ENCODE measurements around the gene ATG4A.

ATG4A gene

GRCh38 chrX:108091264-108091877, at the start of gene ATG4A, which contains the start of gene PSMD10:
Gene ATG4A, plus strand, starts transcription at chrX:108091778. Its CDS starts 49 bp downstream, at chrX:108091827.
Gene PSMD10, minus strand, starts transcription at chrX:108091542. Its CDS starts 22 bp downstream, at chrX:108091520.
- DNase-seq (ENCODE audit: low read depth) = peak; percentile 83

- DNase-seq (ENCODE audit: low read depth) = no peak
These were observed 46.9 kb upstream of the ATG4A start, which contains the start of gene VSIG1 for GRCh38 chrX:108044554-108045256. Gene VSIG1, plus strand, starts transcription at chrX:108045065. Its CDS starts 66 bp downstream, at chrX:108045131.

GRCh38 chrX:108049649-108050048, 41.9 kb upstream of the ATG4A start:
- no peak for DNase-seq (ENCODE audit: low read depth)

- DNase-seq (ENCODE audit: low read depth) = no peak
These were observed 38.4 kb upstream of the ATG4A start for GRCh38 chrX:108053218-108053617.

GRCh38 chrX:108055546-108055945, 36.0 kb upstream of the ATG4A start:
- DNase-seq (ENCODE audit: low read depth) = no peak

GRCh38 chrX:108059801-108060200, 31.8 kb upstream of the ATG4A start:
- no peak for DNase-seq (ENCODE audit: low read depth)

- DNase-seq (ENCODE audit: low read depth) = no peak
These were observed 27.6 kb upstream of the ATG4A start for GRCh38 chrX:108064001-108064400.

- DNase-seq (ENCODE audit: low read depth) = no peak
These were observed 27.0 kb upstream of the ATG4A start for GRCh38 chrX:108064613-108065012.

- no peak for DNase-seq (ENCODE audit: low read depth)
These were observed 23.5 kb upstream of the ATG4A start for GRCh38 chrX:108068121-108068520.

GRCh38 chrX:108070891-108071290, 20.7 kb upstream of the ATG4A start:
- no peak for DNase-seq (ENCODE audit: low read depth)

- no peak for DNase-seq (ENCODE audit: low read depth)
These were observed 20.0 kb upstream of the ATG4A start for GRCh38 chrX:108071578-108071977.

- DNase-seq (ENCODE audit: low read depth) = peak; percentile 39
These were observed 18.8 kb upstream of the ATG4A start for GRCh38 chrX:108072746-108073145.

- DNase-seq (ENCODE audit: low read depth) = no peak
These were observed 10.5 kb upstream of the ATG4A start for GRCh38 chrX:108081110-108081509.

- DNase-seq (ENCODE audit: low read depth) = no peak
These were observed 3.8 kb upstream of the ATG4A start for GRCh38 chrX:108087792-108088191.

- DNase-seq (ENCODE audit: low read depth) = no peak
These were observed 3.1 kb upstream of the ATG4A start for GRCh38 chrX:108088511-108088910.

- DNase-seq (ENCODE audit: low read depth) = peak; percentile 35
These were observed 901 bp upstream of the ATG4A start for GRCh38 chrX:108090491-108091263.

GRCh38 chrX:108091878-108092291, 307 bp downstream of the ATG4A start:
- no peak for DNase-seq (ENCODE audit: low read depth)

- DNase-seq (ENCODE audit: low read depth) = no peak
These were observed 5.8 kb downstream of the ATG4A start for GRCh38 chrX:108097380-108097779.

- DNase-seq (ENCODE audit: low read depth) = no peak
These were observed 13.9 kb downstream of the ATG4A start for GRCh38 chrX:108105473-108105872.

- DNase-seq (ENCODE audit: low read depth) = no peak
These were observed 23.0 kb downstream of the ATG4A start for GRCh38 chrX:108114541-108114940.

- DNase-seq (ENCODE audit: low read depth) = no peak
These were observed 26.4 kb downstream of the ATG4A start for GRCh38 chrX:108117988-108118387.

GRCh38 chrX:108121291-108121690, 29.7 kb downstream of the ATG4A start:
- DNase-seq (ENCODE audit: low read depth) = no peak

GRCh38 chrX:108122748-108123147, 31.2 kb downstream of the ATG4A start:
- DNase-seq (ENCODE audit: low read depth) = no peak
